Retinal pigment epithelial cell (primary cell): ENCODE results near the gene VENTX.

Experiments
- DNase-seq: peaks from one replicate; pipeline ENCODE4 v3.0.0-alpha.2; 2010; ENCODE audit warnings: low read depth
- H3K4me3 ChIP-seq: 2 replicates; pipeline ENCODE4 v1.5.1; 2011; ENCODE audit warnings: mild to moderate bottlenecking, low read length, control low read depth, moderate library complexity
- CTCF ChIP-seq: conservative IDR thresholded peaks from 2 replicates; pipeline ENCODE4 v1.5.1; 2011; ENCODE audit warnings: low read depth, low read length, control low read depth, inconsistent platforms

Gene VENTX

GRCh38 chr10:133252223-133252552 lies 14.5 kb downstream of the VENTX start:
- no peak for TF ChIP-seq CTCF
- no peak overlapping the region for H3K4me3 ChIP-seq
- no peak for DNase-seq

GRCh38 chr10:133253361-133253955 lies 15.8 kb downstream of the VENTX start:
- no peak for DNase-seq
- TF ChIP-seq CTCF = no peak
- no peak overlapping the region for H3K4me3 ChIP-seq

- H3K4me3 ChIP-seq = no peak overlapping the region
- TF ChIP-seq CTCF = no peak
- DNase-seq = no peak
Observed at GRCh38 chr10:133254421-133255120, 16.9 kb downstream of the VENTX start.

- DNase-seq = no peak
- no peak overlapping the region for H3K4me3 ChIP-seq
- no peak for TF ChIP-seq CTCF
Observed at GRCh38 chr10:133255323-133255722, 17.7 kb downstream of the VENTX start.

- TF ChIP-seq CTCF = peak; percentile 27
- no peak for DNase-seq
- H3K4me3 ChIP-seq = no peak overlapping the region
Observed at GRCh38 chr10:133257489-133258065, 19.9 kb downstream of the VENTX start.

- TF ChIP-seq CTCF = no peak
- no peak overlapping the region for H3K4me3 ChIP-seq
- DNase-seq = no peak
Observed at GRCh38 chr10:133258066-133258817, 20.6 kb downstream of the VENTX start.
